Urothelium cell line (cell line): ENCODE results near the gene ATXN7L1.

ENCODE experiments used
- DNase-seq: peaks from one replicate; pipeline ENCODE4 v3.0.0; 2011; ENCODE audit warnings: low spot score, mixed read lengths
- FAIRE-seq: peaks from 2 replicates; lab custom pipeline; 2011; peaks lifted over from hg19 to GRCh38; lab: Jason Lieb, UNC

ATXN7L1 gene

GRCh38 chr7:105829681-105830322 is 46.6 kb downstream of the ATXN7L1 start:
- FAIRE-seq, result no peak
- peak; percentile 41 for DNase-seq

DNA sequence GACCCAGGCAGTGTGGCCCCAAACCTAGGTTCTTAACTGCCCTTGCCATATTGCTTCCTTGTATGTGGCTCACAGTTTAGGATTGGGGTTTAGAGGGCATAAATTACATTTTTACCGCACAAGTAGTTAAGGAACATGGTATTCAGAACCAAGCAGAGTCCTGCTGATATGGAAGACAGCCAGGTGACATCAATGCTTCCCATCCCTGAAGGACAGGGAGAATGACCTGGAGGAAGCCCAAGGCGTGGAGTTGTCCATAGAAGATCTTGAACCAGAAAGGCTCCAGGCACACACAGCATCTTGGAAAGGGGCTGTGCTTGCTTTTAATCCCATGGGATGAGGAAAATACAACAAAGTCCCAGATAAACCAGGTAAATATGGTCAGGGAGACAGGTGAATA is 48.3 kb downstream of the ATXN7L1 start:
- FAIRE-seq (no peak), DNase-seq (no peak)

DNA sequence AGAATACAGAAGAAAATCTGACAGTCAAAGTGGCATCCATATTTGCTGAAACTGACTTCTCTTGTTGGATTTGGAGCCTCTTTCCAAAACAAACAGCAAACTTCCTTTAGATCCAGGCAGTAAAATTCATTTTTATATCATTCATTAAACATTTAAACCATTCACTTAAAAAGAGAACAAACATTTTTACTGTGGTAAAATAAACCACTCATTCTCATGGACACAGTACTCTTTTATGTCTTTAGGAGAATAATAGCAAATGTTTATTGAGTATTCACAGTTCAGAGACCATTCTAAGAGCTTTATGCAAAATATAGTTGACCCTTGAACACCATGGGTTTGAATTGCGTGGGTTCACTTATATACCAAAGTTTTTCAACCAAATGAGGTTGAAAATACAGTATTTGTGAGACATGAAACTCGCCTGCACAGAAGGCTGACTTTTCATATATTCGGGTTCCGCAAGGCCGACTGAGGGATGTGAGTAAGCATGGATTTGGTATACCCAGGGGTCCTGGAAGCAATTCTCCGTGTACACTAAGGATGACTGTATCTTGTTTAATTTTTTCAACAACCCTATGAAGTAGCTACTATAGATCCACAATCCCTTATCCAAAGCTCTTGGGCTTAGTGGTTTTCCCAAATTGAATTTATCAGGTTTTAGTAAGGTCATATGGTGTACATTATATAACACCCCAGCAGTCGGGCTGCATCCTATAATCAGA is 49.1 kb downstream of the ATXN7L1 start:
- no peak for FAIRE-seq
- no peak for DNase-seq

- no peak for DNase-seq
- no peak for FAIRE-seq
These were observed 50.3 kb downstream of the ATXN7L1 start for GRCh38 chr7:105826143-105826542.

- DNase-seq (no peak), FAIRE-seq (no peak)
These were observed 51.0 kb downstream of the ATXN7L1 start for GRCh38 chr7:105825371-105825770.

- FAIRE-seq (no peak), DNase-seq (no peak)
These were observed 53.6 kb downstream of the ATXN7L1 start for GRCh38 chr7:105822806-105823205.

DNA sequence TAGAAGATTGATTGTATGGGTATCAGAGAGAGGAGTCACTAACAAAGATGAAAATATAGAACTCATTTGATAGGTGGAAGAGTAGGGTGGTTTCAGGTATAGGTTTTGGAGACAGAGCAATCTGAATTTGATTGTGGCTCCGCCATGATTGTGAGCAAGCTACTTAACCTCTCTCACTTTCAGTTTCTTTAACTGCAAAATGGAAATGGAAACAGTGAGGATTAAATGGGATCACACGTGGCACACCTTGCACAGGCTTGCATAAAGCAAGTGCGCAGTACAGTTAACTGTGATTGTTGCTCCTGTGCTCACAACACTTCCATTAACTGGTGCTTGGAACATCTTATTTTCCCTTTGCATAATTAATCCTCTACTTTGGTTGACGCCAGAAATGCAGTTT is 54.9 kb downstream of the ATXN7L1 start:
- no peak for FAIRE-seq
- DNase-seq, result no peak

- FAIRE-seq, result no peak
- no peak for DNase-seq
These were observed 55.9 kb downstream of the ATXN7L1 start for GRCh38 chr7:105820363-105821066.

GRCh38 chr7:105819559-105819958 is 56.8 kb downstream of the ATXN7L1 start:
- no peak for DNase-seq
- FAIRE-seq, result no peak

- no peak for DNase-seq
- FAIRE-seq, result no peak
These were observed 59.3 kb downstream of the ATXN7L1 start for GRCh38 chr7:105816954-105817615.

DNA sequence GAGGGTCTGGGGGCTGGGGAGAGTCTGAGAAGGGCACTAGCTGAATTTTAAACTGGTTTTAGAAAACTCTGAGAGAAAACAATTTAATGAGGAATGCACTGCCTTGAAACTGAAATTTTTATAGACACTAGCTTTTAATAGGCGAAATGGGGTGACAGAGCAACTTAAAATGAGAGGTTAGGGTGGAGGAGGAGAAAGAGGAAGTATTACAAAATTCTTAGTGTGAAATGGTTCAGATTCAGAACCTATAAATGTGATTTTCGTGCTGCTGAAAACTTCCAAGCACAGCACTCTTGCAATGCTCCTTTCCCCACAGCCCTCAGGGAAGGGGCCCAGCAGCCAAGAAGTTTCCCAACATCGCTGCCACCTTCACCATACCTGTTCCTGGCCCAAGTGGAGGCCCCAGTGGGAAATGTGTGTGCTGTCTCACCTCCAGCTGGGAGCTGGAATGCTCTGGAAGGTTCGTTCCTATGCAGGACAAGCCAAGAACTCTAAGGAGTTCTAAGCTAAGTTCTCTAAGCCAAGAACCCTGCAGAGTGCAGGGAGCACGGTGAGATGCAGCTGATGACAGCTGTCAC is 60.0 kb downstream of the ATXN7L1 start:
- FAIRE-seq, result no peak
- DNase-seq, result no peak

DNA sequence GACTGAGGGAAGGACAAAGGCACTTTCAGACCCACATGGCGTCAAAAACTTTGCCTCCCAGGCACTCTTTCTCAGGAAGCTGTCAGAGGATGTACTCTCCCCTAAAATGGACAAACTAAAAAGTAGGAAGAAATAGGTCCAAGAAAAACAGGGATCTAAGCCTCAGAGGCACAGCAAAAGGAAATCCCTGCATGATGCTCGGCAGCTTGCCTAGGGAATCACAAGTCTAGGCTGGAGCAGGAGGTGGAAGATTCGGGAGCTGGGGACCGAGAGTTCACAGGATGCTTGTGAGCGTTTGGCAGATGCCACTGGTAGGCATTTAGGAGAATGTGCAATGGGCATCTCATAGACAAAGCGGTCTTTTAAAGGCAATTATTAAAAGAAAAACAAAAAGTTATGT is 60.8 kb downstream of the ATXN7L1 start:
- FAIRE-seq (no peak), DNase-seq (no peak)

DNA sequence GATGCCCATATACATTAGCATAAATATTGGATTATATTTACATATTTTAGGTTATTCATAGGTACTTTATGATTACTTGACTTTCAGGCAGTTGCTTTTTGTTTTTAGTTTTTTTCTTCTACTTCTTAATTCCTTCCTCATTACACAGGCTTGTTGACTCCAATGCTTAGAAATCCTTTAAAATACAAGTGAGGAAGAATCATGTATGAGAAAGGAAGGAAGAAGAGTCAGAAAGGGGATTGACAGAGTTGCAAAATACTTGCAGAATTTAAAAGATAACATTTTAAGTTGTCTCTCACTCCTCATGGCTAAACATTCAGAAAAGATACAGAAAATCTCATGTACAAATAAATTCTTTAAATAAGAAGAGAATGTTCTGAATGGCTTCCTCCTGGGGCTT is 61.9 kb downstream of the ATXN7L1 start:
- FAIRE-seq (no peak), DNase-seq (no peak)

DNA sequence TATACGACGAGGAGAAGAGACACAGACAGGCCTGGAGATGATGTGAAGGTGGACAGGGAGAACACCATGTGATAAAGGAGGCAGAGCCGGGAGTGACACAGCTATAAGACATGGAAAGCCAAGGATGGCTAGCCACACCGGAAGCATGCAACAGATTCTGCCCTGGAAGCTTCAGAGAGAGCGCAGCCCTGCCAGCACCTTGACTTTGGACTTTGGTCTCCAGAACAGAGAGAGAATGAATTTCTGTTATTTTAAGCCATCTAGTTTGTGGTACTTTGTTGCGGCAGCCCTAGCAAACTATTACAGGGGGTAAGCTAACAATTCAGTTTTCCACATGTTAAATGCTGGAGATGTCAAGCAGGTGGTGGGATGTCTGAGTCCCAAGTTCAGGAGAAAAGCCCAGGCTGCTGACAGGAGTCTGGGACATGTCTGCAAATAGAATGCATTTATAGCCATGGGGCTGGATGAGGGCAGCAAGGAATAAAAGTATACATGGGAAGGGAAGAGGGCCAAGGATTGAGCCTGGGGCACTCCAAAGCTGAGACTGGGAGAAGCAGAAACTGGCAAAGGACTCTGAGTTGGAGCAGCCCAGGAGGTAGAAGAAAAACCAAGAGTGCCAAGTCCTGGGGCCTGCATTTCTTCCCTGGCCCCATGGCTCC is 65.1 kb downstream of the ATXN7L1 start:
- DNase-seq, result no peak
- no peak for FAIRE-seq

DNA sequence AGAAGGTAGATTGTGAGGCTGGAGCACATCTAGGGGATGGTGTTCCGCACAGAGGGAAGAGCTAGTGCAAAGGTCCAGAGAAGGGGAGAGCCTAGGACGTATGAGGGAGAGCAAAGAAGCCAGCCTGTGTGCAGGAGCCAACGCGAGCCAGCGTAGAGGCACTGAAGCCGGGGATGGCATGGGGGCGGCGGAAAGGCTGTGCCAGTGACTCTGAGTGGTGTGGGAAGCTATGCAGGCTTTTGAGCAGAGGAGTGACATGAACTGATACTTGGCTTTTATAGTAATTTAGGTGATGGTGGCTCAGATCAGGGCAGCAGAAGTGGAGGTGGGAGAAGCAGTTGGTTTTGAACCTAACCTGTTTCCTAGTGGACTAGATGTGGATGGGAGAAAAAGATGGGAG is 65.8 kb downstream of the ATXN7L1 start:
- DNase-seq, result no peak
- no peak for FAIRE-seq

DNA sequence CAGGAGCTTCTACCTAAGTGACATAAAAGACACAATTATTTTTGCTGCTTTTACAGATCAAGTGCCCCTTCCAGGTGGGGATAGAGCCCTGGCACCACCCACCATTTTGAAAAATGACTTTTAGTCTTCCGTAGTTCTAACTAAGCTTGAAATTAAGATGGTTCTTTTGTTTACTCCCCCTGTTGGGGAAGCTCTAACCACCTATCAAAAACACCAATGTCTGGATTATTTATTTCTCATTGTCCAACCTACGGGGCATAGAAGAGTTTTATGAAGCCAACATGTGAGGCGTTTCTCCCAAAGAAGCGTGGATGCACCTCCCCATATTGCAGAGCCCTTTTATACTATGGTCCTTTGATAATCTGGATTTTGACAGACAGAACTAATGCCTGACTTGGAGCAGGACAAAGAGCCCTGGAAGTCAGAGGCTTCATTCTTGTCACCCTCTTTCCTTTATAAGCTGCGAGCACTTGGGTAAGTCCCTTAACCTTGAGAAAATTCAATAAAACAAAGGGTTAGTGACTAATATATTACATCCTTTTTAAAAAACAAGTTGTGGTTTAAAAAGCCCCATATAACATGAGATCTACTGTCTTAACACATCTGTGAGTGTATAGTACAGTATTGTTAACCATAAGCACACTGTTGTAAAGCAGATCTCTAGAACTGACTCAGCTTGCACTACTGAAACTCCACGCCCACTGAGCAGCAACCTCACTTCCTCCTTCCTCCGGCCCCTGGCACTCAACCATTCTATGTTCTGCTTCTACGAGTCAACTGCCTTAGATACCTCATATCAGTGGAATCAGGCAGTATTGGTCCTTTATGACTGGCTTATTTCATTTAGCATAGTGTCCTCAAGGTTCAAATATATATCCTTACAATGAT is 67.5 kb downstream of the ATXN7L1 start:
- no peak for DNase-seq
- no peak for FAIRE-seq

DNA sequence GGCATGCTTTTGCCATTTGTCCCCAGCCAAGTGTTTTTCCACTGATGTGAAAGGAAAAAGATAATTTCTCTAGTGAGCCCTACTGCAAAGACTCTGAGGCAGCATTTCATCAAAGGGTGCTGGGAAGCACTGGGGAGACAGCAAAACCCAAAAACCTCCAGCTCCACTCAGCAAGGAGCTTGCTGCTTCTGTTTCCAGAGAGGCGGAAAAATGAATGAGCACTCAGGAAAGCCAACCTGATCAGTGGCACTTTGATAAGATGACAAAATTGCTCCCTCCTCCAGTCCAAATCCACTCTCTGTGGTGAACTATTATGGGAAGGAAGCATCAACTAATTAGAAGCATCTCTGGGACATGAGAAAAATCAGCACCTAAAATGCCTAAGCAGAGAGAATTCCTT is 68.2 kb downstream of the ATXN7L1 start:
- DNase-seq (no peak), FAIRE-seq (no peak)

GRCh38 chr7:105807448-105807762 is 69.0 kb downstream of the ATXN7L1 start:
- DNase-seq, result no peak
- no peak for FAIRE-seq

DNA sequence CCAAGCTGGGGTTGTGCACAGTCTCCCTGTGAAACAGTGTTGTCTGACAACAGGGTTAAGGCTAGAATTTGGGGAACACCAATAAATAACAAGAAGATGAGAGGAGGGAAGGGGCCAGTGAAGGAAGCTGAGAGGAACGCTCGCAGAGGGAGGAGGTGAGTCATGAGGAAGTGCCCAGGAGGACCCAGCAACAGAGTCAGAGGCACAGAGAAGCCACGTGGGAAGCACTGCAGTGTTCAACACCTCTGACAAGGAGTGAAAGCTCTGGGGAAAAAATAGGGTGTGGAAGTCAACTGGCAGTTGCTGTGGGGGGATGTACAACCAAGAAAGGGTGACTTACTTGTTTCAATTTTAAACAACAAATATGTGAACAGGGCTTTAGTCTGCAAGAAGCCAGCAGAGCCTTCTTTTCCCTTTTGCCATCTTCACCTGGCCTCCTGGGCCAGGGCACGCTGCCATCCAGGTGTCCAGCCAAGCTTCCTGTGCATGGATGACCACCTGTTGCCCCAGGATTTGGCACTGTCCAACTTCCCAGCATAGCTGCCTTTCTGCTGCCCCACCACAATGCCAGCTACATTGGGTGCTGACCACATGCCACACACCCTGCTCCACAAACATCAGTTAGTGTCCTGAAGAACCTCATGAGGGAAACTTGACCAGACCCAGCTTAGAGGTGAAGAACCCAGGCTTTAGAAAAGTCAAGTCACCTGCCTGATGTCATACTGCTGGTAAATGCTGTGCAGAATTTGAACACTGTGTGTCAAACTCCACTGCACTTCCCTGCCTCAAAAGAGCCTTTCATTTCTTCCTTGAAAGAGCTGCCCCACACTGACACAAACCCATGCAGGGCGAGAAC is 69.6 kb downstream of the ATXN7L1 start:
- DNase-seq (peak; percentile 89), FAIRE-seq (no peak)
